GM12878 (cell line): ENCODE results near the gene NOTCH3. TPM values are rescaled to one million over a fixed set of nuclear protein-coding genes. Genes with fewer than 3 reads are reported as not detected.

Experiments
- ATAC-seq: fragments of 200-7000 bp; cut with Tn5 transposase; 3 replicates; pipeline ENCODE4 v1.9.1; 2020; ENCODE audit warnings: mild to moderate bottlenecking, moderate library complexity
- BruUV-seq: library from RNA; stranded (reverse); fragments of 400-500 nt; replicated peaks from 2 replicates; lab custom pipeline; 2021; lab: Mats Ljungman, UMichigan
- CTCF ChIA-PET: fragments of 300-600 bp; sonication (Branson Sonifier 250); formaldehyde crosslinking; extraction: SDS; loops from one replicate; lab custom pipeline; 2021; ENCODE audit warnings: inconsistent platforms; lab: Yijun Ruan, JAX
- POLR2A ChIA-PET: fragments of 350-600 bp; formaldehyde crosslinking; extraction: SDS; loops from one replicate; lab custom pipeline; 2021; ENCODE audit warnings: inconsistent platforms; lab: Charles Lee
- RAD21 ChIA-PET: fragments of 300-600 bp; sonication (Branson Sonifier 250); formaldehyde crosslinking; loops from one replicate; lab custom pipeline; 2023; ENCODE audit warnings: antibody characterized with exemption; ENCODE audit not compliant: unreplicated experiment; lab: Charles Lee
- SMC1A ChIA-PET: fragments of 300-600 bp; sonication (Branson Sonifier 250); formaldehyde crosslinking; loops from one replicate; lab custom pipeline; 2023; ENCODE audit not compliant: unreplicated experiment, uncharacterized antibody; lab: Charles Lee
- DNase-seq: peaks from one replicate; pipeline ENCODE4 v3.0.0-alpha.2; 2011; ENCODE audit warnings: low read depth, low spot score
- FAIRE-seq: peaks from 3 replicates; lab custom pipeline; 2011; peaks lifted over from hg19 to GRCh38; lab: Jason Lieb, UNC
- H2AFZ ChIP-seq: 2 replicates; pipeline ENCODE4 v1.6.0; 2011; ENCODE audit warnings: low read depth, low read length, control low read depth; ENCODE audit not compliant: control insufficient read depth
- H3K27ac ChIP-seq: 2 replicates; pipeline ENCODE4 v1.5.1; 2011; ENCODE audit warnings: control low read depth; ENCODE audit not compliant: control insufficient read depth, insufficient read depth
- H3K27me3 ChIP-seq, 2 experiments: replicated peaks in 1 of 2; 2 replicates each; pipeline versions ENCODE4 v1.6.0 to v1.6.1; 2011; ENCODE audit warnings: low read length in 1 of 2; ENCODE audit not compliant: control insufficient read depth in 2 of 2, insufficient read depth in 2 of 2
- H3K36me3 ChIP-seq, 2 experiments: 2 replicates each; pipeline ENCODE4 v1.5.1; 2011; ENCODE audit warnings: low read length in 1 of 2; ENCODE audit not compliant: control insufficient read depth in 2 of 2, insufficient read depth in 2 of 2
- H3K4me1 ChIP-seq: 2 replicates; pipeline ENCODE4 v1.6.1; 2011; ENCODE audit warnings: mild to moderate bottlenecking, low read length, moderate library complexity, mixed read lengths; ENCODE audit not compliant: control insufficient read depth, insufficient read depth
- H3K4me2 ChIP-seq: 2 replicates; pipeline ENCODE4 v1.6.0; 2011; ENCODE audit warnings: control low read depth; ENCODE audit not compliant: control insufficient read depth, insufficient read depth
- H3K4me3 ChIP-seq: fragments of 200-600 bp; sonication (generic); 2 replicates; pipeline ENCODE4 v1.5.1; 2016
- H3K79me2 ChIP-seq: 2 replicates; pipeline ENCODE4 v1.6.0; 2011; ENCODE audit warnings: low read length; ENCODE audit not compliant: control insufficient read depth, insufficient read depth
- H3K9ac ChIP-seq: 2 replicates; pipeline ENCODE4 v1.8.0; 2011; ENCODE audit warnings: low read length, control low read depth, mixed read lengths; ENCODE audit not compliant: control insufficient read depth, insufficient read depth
- H3K9me3 ChIP-seq: replicated peaks from 3 replicates; pipeline ENCODE4 v1.5.1; 2011; ENCODE audit warnings: mild to moderate bottlenecking, low read length; ENCODE audit not compliant: control insufficient read depth, insufficient read depth
- H4K20me1 ChIP-seq: 2 replicates; pipeline ENCODE4 v1.6.0; 2011; ENCODE audit not compliant: control insufficient read depth, insufficient read depth
- BMI1 ChIP-seq: fragments of 450-650 bp; IDR thresholded peaks from 2 replicates; pipeline ENCODE4 v1.6.1; 2016; ENCODE audit warnings: mild to moderate bottlenecking, moderate library complexity, borderline replicate concordance
- CHD4 ChIP-seq: fragments of 200-600 bp; sonication (generic); IDR thresholded peaks from 2 replicates; pipeline ENCODE4 v1.6.1; 2016; ENCODE audit warnings: mild to moderate bottlenecking
- MTA3 ChIP-seq: IDR thresholded peaks from 2 replicates; pipeline ENCODE4 v1.6.1; 2012; ENCODE audit warnings: low read length, inconsistent platforms, borderline replicate concordance
- NR2C1 ChIP-seq: fragments of 450-650 bp; IDR thresholded peaks from 2 replicates; pipeline ENCODE4 v1.6.1; 2017; ENCODE audit warnings: antibody characterized with exemption, mild to moderate bottlenecking, moderate library complexity
- NR2F1 ChIP-seq: fragments of 450-650 bp; conservative IDR thresholded peaks from 2 replicates; pipeline ENCODE4 v1.6.1; 2017; ENCODE audit warnings: mild to moderate bottlenecking
- SIN3A ChIP-seq: IDR thresholded peaks from 2 replicates; pipeline ENCODE4 v1.6.1; 2012; ENCODE audit warnings: low read depth, low read length, improper control_type of control experiment
- ZNF24 ChIP-seq: fragments of 450-650 bp; IDR thresholded peaks from 2 replicates; pipeline ENCODE4 v1.6.1; 2017; ENCODE audit warnings: antibody characterized with exemption, mild to moderate bottlenecking
- WGBS: methylation state at CpG from one replicate; pipeline ENCODE4 v1.1.6; 2016; ENCODE audit warnings: low lambda C conversion rate; ENCODE audit not compliant: insufficient replicate concordance, insufficient coverage; ENCODE audit errors: missing lambda C conversion rate; 5-methylcytosine and 5-hydroxymethylcytosine counted together
- in situ Hi-C: fragments of 300-500 bp; cut with MboI; formaldehyde crosslinking; loops from 9 replicates; pipeline ENCODE4 v1.14.3; 2018; ENCODE audit warnings: mixed read lengths
- intact Hi-C: fragments of 100-400 bp; cut with micrococcal nuclease; formaldehyde crosslinking; loops from one replicate; pipeline ENCODE4 v1.14.2; 2022; ENCODE audit not compliant: unreplicated experiment
- polyA plus RNA-seq, 11 experiments: library from polyadenylated mRNA; depleted of rRNA in 4 of 11; unstranded in 6 of 11; stranded (reverse) in 5 of 11; fragments of >200 nt; fragmentation: Nextera tagmentation in 4 of 11; fragmentation: Illumina TruSeq in 1 of 11; extraction: Ambion mirVana in 4 of 11; extraction: Trizol in 1 of 11; gene quantifications; 1 replicate in 1 of 11; 2 replicates in 10 of 11; pipeline versions ENCODE4 v1.2.1 to v1.2.3, GENCODE V29; 2011 to 2016; ENCODE audit warnings: inconsistent platforms in 2 of 11, missing spikeins in 2 of 11, low read depth in 1 of 11
- total RNA-seq, 4 experiments: library from RNA; depleted of rRNA in 3 of 4; stranded (reverse); fragments of >200 nt in 3 of 4; fragmentation: Illumina TruSeq in 1 of 4; extraction: Trizol in 1 of 4; gene quantifications; 2 replicates each; pipeline versions ENCODE4 v1.2.1 to v1.2.3, GENCODE V29; 2013 to 2021
- TF ChIP-seq, protein P1 (sequence below): IDR thresholded peaks from 2 replicates; pipeline ENCODE4 v1.6.1; 2012; ENCODE audit warnings: low read depth, low read length, improper control_type of control experiment

NOTCH3 gene
- total and polyA plus RNA-seq, 10 of the 15 experiments (the other 5 are each of a cell fraction or from before 2014, with no cell fraction given): 0.01 to 0.42 (median 0.10) TPM; not detected in 5

DNA sequence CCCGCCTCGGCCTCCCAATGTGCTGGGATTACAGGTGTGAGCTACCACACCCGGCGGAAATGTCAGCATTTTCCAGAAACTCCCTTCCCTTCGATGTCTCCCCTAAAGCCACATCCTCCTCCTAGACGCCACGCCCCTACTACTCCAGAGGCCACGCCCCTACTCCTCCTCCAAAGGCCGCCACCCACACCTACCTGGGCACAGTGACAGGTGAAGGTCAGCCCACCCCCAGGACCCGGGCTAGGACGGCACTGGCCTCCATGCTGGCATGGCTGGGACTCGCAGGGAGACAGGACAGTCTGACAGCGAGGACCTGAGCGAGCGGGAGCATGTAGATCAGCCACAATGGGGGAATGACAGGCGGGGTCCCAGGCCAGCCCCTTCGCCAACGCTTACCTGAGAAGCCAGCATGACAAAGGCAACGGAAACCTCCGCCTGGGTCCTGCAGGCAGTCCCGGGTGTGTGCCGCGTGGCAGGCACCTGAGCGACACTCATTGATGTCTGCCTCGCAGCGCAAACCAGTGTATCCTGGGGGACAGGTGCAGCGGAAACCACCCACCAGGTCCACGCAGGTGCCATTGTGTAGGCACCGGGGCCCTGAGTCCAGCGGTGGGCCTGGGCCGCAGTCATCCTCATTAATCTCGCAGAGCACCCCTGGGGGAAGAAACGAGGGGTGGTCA is 22.0 kb downstream of the NOTCH3 start:
- ChIA-PET SMC1A (interaction anchor here (0.6 kb wide), 1 partner anchor 219 kb away, joined by 4 read pairs; no protein-coding TSS in a partner anchor), RAD21 (interaction anchor here (0.6 kb wide), 1 partner anchor 38 kb away, joined by 4 read pairs; no protein-coding TSS in a partner anchor)
- in situ Hi-C loops (loop anchor here (5.0 kb wide), 1 partner anchor 379 kb away; no protein-coding TSS in a partner anchor), intact Hi-C loops (no loop called here)
- FAIRE-seq (no peak), DNase-seq (no peak)
- 71% methylated on average over 32 of the region's 33 CpGs for WGBS
- no peak overlapping the region for H3K4me3 ChIP-seq
- no peak overlapping the region for H2AFZ ChIP-seq
- H3K79me2 ChIP-seq: no peaks in the 10 kb centered on the region
- no peak for TF ChIP-seq NR2F1
- TF ChIP-seq CHD4: no peak
- TF ChIP-seq SIN3A: no peak
- TF ChIP-seq MTA3: no peak
- TF ChIP-seq, protein P1, sequence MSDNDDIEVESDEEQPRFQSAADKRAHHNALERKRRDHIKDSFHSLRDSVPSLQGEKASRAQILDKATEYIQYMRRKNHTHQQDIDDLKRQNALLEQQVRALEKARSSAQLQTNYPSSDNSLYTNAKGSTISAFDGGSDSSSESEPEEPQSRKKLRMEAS: no peak
- no peak for TF ChIP-seq BMI1
- TF ChIP-seq ZNF24: no peak
- no peak for TF ChIP-seq NR2C1
- TF ChIP-seq, all 136 proteins: peak for 0
- H3K9me3 ChIP-seq: no peaks in the 10 kb centered on the region
- no peak for ATAC-seq
- no peak overlapping the region for H3K4me2 ChIP-seq
- BruUV-seq: no TSS peak
- H3K4me1 ChIP-seq: no peaks in the 10 kb centered on the region
- H3K27ac ChIP-seq: no peak overlapping the region
- ChIA-PET POLR2A (no interaction called here), CTCF (interaction anchor here (0.6 to 2.0 kb wide), 3 partner anchors 11 to 377 kb away, joined by 3 to 5 read pairs (median 3); no protein-coding TSS in a partner anchor)
- no peaks in the 10 kb centered on the region for H3K27me3 ChIP-seq
- no peaks in the 10 kb centered on the region for H3K36me3 ChIP-seq
- no peaks in the 10 kb centered on the region for H4K20me1 ChIP-seq
- no peak overlapping the region for H3K9ac ChIP-seq
